HG02885 (cell line): ENCODE results near the gene CCDC40.

Experiments
- ATAC-seq: cut with Tn5 transposase; IDR thresholded peaks from one replicate; pipeline ENCODE4 v1.9.1; 2021; ENCODE audit warnings: mild to moderate bottlenecking; ENCODE audit not compliant: unreplicated experiment, poor library complexity

CCDC40 gene

DNA sequence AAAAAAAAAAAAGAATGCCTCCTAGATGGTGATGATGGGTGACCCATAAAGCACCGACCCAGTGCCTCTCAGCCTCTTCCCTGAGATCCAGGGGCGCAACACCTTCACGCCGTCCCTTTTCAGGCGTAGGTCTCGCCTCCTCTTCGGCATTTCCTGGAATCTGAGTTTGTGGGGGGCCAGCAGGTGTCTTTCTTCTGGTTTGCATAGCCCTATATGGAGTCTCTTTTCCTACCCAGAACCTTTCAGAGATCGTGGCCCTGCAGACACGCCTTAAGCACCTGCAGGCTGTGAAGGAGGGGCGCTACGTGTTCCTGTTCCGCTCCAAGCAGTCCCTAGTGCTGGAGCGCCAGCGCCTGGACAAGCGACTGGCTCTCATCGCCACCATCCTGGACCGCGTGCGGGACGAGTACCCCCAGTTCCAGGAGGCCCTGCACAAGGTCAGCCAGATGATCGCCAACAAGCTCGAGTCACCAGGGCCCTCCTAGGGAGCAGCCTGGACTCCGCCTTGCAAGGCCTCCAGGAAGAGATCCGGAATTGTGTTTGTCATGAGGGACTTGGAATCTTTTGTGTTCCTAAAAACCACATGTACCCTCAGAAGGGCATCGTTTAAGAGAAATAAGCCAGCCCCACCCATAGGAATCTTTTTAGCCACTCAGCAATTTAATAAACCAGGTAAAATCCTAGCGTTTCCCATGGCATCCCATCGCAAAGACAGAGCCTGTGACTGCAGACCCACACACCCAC, 63.0 kb downstream of the CCDC40 start:
- no peak for ATAC-seq

DNA sequence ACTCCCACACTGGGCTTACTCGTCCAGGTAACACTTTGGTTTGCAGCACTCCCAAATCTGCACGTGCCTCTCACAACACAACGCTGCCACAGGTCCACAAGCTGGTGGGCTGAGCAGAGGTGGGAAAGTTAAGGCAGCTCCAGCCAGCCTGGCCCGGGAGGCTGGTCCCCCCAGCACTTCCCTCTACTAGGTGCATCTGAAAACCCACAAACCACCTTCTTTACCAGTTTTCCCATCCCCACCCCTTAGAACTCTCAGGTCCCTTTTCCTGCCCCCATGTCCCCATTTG, 63.5 kb downstream of the CCDC40 start:
- ATAC-seq, result no peak

DNA sequence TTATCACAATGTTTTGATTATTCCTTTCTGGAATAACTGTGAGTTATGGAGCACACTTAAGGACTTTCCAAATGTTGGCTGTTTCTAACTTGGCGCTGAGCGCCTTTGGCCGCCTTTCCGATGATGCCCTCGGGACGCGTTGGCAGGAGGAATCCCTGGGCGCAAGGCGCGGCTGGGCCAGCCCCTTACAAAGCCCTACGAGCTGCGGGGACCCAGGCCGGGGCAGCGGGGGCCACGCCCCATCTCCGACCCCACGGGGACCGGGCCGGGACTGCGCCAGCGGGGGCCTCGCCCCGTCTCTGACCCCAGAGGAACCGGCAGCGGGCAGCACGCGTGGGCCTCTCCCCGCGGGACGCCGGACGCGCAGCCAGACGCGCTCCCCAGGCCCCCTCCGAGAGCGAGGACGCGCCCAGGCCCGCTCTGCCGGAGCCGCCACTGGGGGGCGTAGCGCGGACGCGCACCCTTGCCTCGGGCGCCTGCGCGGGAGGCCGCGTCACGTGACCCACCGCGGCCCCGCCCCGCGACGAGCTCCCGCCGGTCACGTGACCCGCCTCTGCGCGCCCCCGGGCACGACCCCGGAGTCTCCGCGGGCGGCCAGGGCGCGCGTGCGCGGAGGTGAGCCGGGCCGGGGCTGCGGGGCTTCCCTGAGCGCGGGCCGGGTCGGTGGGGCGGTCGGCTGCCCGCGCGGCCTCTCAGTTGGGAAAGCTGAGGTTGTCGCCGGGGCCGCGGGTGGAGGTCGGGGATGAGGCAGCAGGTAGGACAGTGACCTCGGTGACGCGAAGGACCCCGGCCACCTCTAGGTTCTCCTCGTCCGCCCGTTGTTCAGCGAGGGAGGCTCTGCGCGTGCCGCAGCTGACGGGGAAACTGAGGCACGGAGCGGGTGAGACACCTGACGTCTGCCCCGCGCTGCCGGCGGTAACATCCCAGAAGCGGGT, 64.8 kb downstream of the CCDC40 start, which contains the start of gene GAA:
Gene GAA, plus strand, starts transcription at position 571 of the 935 bp plus-strand sequence. CDS start 3,006 bp downstream, outside the sequence.
- ATAC-seq, result peak; percentile 82

DNA sequence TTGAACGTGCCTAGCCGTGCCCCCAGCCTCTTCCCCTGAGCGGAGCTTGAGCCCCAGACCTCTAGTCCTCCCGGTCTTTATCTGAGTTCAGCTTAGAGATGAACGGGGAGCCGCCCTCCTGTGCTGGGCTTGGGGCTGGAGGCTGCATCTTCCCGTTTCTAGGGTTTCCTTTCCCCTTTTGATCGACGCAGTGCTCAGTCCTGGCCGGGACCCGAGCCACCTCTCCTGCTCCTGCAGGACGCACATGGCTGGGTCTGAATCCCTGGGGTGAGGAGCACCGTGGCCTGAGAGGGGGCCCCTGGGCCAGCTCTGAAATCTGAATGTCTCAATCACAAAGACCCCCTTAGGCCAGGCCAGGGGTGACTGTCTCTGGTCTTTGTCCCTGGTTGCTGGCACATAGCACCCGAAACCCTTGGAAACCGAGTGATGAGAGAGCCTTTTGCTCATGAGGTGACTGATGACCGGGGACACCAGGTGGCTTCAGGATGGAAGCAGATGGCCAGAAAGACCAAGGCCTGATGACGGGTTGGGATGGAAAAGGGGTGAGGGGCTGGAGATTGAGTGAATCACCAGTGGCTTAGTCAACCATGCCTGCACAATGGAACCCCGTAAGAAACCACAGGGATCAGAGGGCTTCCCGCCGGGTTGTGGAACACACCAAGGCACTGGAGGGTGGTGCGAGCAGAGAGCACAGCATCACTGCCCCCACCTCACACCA, 65.7 kb downstream of the CCDC40 start:
- ATAC-seq, result no peak

DNA sequence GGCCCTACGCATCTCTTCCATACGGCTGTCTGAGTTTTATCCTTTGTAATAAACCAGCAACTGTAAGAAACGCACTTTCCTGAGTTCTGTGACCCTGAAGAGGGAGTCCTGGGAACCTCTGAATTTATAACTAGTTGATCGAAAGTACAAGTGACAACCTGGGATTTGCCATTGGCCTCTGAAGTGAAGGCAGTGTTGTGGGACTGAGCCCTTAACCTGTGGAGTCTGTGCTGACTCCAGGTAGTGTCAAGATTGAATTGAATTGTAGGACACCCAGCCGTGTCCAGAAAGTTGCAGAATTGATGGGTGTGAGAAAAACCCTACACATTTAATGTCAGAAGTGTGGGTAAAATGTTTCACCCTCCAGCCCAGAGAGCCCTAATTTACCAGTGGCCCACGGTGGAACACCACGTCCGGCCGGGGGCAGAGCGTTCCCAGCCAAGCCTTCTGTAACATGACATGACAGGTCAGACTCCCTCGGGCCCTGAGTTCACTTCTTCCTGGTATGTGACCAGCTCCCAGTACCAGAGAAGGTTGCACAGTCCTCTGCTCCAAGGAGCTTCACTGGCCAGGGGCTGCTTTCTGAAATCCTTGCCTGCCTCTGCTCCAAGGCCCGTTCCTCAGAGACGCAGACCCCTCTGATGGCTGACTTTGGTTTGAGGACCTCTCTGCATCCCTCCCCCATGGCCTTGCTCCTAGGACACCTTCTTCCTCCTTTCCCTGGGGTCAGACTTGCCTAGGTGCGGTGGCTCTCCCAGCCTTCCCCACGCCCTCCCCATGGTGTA, 66.4 kb downstream of the CCDC40 start:
- ATAC-seq, result no peak

DNA sequence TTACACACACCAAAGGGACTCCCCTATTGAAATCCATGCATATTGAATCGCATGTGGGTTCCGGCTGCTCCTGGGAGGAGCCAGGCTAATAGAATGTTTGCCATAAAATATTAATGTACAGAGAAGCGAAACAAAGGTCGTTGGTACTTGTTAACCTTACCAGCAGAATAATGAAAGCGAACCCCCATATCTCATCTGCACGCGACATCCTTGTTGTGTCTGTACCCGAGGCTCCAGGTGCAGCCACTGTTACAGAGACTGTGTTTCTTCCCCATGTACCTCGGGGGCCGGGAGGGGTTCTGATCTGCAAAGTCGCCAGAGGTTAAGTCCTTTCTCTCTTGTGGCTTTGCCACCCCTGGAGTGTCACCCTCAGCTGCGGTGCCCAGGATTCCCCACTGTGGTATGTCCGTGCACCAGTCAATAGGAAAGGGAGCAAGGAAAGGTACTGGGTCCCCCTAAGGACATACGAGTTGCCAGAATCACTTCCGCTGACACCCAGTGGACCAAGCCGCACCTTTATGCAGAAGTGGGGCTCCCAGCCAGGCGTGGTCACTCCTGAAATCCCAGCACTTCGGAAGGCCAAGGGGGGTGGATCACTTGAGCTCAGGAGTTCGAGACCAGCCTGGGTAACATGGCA, 67.1 kb downstream of the CCDC40 start:
- ATAC-seq, result no peak

DNA sequence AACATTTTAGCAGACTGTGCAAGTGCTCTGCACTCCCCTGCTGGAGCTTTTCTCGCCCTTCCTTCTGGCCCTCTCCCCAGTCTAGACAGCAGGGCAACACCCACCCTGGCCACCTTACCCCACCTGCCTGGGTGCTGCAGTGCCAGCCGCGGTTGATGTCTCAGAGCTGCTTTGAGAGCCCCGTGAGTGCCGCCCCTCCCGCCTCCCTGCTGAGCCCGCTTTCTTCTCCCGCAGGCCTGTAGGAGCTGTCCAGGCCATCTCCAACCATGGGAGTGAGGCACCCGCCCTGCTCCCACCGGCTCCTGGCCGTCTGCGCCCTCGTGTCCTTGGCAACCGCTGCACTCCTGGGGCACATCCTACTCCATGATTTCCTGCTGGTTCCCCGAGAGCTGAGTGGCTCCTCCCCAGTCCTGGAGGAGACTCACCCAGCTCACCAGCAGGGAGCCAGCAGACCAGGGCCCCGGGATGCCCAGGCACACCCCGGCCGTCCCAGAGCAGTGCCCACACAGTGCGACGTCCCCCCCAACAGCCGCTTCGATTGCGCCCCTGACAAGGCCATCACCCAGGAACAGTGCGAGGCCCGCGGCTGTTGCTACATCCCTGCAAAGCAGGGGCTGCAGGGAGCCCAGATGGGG, 68.0 kb downstream of the CCDC40 start:
- no peak for ATAC-seq

DNA sequence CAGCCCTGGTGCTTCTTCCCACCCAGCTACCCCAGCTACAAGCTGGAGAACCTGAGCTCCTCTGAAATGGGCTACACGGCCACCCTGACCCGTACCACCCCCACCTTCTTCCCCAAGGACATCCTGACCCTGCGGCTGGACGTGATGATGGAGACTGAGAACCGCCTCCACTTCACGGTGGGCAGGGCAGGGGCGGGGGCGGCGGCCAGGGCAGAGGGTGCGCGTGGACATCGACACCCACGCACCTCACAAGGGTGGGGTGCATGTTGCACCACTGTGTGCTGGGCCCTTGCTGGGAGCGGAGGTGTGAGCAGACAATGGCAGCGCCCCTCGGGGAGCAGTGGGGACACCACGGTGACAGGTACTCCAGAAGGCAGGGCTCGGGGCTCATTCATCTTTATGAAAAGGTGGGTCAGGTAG, 68.5 kb downstream of the CCDC40 start:
- no peak for ATAC-seq

DNA sequence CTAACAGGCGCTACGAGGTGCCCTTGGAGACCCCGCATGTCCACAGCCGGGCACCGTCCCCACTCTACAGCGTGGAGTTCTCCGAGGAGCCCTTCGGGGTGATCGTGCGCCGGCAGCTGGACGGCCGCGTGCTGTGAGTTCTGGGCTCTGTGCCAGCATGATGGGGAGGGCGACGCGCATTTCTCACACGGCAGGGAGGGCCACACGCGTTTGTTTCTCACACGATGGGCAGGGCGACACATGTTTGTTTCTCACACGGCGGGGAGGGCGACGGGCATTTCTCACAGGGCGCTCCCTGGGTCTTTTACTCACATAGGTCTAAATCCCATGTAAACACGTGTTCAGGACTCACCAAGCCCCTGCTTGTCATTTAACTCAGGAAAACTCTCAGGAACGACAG, 69.3 kb downstream of the CCDC40 start:
- ATAC-seq, result no peak

DNA sequence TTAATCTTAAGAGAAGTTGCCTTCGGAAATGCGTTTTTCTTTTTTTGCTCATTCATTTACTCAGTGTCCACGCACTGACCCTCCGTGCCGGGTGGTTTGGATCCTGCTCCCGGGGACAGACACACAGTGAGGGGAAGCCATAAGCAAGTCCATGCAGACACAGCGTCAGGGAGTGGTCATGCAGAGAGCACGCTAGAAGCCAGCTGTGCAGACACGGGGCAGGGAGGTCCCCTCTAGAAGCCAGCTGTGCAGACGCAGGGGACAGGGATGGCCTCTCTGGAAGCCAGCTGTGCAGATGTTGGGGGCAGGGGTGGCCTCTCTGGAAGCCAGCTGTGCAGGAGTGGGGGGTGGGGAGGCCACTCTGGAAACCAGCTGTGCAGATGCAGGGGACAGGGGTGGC, 69.7 kb downstream of the CCDC40 start:
- ATAC-seq, result no peak

DNA sequence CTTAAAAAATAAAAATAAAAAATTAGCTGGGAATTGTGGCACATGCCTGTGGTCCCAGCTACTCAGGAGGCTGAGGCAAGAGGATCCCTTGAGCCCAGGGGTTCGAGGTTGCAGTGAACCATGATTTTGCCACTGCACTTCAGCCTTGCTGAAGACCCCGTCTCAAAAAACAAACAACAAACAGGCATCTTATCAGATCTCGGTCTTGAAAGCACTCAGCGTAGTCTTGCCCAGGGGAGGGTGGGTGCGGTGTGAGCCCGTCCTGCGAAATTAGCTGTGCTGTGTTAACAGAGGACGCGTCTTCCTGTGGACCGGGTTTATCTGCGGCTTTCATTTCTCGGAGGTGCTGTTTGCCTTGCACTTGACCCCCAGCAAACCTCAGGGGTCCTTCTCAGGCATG, 70.3 kb downstream of the CCDC40 start:
- no peak for ATAC-seq

DNA sequence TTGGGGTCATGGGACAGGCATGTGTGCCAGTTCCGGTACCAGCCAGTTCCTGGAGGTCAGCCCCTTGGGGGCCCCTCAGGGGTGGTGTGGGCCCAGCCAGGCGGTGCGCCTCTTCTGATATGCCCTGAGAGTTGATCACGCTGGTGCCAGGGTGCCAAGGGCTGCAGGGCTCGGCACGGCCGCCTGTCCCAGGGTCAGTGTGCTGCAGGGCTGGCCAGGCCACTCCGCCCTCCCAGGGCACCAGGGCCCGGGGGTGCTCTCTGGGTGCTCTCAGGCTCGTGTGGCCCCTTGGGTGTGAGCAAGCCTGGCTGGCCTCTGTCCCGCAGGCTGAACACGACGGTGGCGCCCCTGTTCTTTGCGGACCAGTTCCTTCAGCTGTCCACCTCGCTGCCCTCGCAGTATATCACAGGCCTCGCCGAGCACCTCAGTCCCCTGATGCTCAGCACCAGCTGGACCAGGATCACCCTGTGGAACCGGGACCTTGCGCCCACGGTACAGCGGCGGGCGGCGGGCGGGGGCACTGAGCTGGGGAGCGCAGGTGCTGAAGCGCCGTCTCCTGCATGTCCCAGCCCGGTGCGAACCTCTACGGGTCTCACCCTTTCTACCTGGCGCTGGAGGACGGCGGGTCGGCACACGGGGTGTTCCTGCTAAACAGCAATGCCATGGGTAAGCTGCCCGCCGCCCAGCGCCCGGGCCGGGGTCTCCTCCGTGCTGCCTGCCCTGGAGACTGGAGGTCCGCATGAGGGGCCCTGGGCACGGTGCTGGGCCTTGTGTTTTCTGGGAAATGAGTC, 71.0 kb downstream of the CCDC40 start:
- no peak for ATAC-seq

DNA sequence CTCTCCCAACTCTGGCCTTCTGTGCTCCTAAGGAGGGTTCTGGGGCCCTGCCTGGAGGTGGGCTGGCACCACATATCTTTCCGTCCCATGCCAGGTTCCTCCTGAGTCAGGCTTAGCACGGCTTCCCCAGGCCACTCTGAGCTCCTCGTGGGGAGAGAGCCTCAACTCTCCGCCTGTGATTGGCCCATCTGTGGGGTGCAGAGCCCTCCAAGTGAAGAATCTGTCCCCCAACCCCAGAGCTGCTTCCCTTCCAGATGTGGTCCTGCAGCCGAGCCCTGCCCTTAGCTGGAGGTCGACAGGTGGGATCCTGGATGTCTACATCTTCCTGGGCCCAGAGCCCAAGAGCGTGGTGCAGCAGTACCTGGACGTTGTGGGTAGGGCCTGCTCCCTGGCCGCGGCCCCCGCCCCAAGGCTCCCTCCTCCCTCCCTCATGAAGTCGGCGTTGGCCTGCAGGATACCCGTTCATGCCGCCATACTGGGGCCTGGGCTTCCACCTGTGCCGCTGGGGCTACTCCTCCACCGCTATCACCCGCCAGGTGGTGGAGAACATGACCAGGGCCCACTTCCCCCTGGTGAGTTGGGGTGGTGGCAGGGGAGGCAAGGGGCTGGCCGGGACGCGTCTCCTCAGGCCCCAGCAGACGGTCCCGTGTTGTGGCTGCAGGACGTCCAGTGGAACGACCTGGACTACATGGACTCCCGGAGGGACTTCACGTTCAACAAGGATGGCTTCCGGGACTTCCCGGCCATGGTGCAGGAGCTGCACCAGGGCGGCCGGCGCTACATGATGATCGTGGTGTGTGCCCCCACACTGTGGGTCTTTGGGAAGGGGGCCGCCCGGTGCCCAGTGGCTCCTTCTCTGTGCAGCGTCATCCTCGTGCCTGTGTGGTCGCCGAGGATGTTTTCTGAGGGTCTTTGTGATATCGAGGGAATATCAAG, 71.9 kb downstream of the CCDC40 start:
- no peak for ATAC-seq

DNA sequence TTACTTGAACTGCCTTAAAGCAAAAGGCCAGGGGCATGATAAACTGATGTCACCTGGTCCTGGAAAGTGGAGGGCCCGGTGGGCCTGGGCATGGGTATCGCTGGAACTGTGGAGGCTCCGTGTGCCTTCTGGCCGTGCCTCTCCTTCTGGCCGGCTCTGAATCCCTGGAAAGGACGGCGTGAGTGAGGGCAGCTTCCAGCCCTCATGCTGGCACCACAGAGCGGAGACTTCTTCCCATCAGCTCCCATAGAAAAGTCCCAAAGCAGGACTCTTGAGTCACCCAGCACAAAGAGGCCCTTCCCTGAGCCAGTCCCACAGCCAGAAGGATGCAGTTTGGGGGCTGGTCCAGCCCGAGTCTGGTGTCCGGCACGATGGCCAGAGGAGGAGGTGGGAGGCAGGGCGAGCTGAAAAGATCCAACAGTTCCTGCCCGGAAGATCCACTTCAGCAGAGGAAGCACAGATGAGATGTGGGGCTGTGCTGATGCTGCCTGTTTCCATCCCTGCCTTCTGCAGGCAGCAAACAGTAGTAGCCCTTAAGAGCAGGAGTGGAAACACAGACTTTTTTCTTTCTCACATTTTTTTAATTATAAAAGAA, 72.7 kb downstream of the CCDC40 start:
- ATAC-seq, result no peak

DNA sequence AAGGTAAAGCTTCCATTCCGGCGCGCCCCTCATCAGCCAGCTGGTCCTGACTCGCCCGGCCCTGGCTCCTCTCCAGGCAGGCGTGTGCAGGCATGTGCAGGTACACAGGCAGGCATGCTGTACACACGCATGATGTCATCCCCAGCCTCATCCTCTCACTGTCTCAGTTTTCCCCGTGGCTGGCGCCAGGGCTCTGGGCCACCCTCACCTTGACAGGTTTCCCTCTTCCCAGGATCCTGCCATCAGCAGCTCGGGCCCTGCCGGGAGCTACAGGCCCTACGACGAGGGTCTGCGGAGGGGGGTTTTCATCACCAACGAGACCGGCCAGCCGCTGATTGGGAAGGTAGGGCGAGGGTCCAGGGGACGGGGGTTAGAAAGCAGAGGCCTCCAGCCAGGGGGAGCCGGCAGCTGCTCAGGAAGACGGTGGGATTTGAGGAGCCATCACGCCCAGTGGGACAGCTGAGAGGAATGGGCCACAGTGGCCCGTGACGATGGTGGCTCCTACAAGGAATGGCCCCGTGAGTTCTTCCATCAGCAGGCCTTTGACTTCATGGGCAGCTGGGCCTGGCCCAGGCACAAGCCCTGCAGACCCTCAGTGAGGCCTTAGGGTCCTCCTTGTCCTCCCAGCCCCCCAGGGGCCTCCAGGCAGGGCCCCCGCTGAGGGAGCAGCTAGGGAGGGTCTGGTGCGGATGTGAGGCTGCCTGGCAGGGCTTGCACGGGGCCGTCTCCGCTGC, 73.4 kb downstream of the CCDC40 start:
- ATAC-seq, result no peak

DNA sequence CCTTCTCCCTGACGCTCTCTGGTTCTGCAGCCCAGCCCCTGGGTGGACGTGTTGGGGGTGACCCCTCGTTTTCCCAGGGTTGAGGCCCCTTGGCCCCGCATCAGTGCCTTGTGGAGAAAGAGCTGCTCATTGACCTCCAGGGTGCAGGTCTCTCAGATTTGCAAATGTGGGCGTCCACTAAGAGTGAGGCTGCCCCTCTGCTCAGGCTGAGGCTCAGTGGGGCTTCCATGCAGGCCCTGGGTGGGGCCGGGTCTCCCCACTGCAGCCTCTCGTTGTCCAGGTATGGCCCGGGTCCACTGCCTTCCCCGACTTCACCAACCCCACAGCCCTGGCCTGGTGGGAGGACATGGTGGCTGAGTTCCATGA, 74.0 kb downstream of the CCDC40 start:
- ATAC-seq, result no peak
